Inflammatory macrophage (primary cell): Measurements from ENCODE around the gene SMARCC2.
"Not testable (repeated sequence)": the region's sequence is repeated elsewhere in the genome, so short reads cannot be mapped to it uniquely, and the experiment has no call there.

Experiments used
- DNase-seq, 2 donors: peaks; one replicate each; pipeline ENCODE4 v3.0.0-alpha.2; 2020 to 2022

Gene SMARCC2

DNA sequence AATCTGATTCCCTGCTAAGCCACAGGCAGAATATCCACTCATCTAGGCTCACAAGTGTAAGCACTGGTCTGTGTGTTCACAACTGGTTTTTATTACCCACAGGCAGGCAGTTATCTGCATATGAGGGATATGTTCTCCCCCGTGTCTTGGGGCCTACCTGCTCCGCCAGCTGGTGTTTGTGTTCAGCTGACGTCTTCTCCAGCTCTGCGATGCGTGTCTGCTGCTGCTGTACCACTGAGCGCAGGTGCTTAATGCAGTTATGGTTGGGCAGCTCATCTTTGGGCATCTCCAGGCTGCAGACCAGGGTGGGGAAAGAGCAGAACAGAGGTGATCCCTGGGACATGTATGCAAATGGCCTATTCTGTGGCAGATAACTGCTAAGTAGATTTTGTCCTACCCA is 18.7 kb upstream of the SMARCC2 start:
- DNase-seq, result no peak

DNA sequence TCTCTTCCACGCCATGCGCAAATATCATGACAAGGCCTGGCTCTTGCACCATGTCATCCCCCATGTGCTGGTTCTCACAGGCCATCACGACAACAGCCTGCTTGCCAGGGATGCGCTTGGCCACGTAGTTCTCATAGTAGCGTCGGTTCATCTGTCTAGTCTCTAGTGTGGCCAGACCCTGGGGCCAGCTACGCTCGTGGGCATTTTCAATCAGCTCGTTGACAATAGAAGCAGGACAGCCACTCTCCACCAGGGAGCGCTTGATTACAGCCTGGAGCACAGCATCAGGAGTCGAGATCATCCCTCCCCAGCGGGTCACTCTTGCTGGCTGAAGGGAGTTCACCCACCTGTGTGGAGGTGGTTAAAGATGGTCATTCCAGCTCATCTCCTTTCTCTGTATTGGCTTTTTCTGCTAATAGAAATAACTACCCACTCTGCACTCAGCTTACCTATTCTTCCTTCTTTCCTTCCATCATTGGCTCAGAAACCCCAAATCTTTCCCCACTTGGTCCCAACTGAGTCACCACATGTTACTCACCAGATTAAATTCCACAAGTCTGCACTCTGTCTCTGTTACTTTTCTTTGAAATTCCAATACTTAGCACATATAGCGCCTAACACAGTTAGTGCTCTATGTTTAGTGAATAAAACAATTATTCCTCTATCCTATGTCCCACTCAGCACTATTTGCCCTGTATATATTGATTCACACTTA is 17.3 kb upstream of the SMARCC2 start:
- peak; percentile 48 to 55 for DNase-seq

DNA sequence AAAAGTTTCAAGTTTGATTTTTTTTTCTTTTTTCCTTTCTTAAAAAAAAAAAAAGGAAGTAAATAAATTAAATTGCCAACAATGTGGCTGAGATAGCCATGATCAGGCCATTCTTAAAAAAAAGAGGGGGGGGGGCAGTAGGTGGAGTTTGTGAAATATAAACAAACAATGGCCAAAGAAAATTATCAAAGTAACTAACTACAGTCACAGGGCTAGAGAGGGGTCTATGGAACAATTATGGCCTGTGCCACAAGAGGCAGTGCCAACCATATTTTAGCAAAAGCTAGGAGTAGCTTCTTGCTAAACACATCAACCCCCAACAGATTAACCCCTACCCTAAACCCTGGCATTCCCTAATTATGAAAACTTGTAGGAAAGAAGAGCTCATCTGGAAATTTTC is 16.2 kb upstream of the SMARCC2 start:
- DNase-seq, result peak in 1 of 2 donors; percentile 12

DNA sequence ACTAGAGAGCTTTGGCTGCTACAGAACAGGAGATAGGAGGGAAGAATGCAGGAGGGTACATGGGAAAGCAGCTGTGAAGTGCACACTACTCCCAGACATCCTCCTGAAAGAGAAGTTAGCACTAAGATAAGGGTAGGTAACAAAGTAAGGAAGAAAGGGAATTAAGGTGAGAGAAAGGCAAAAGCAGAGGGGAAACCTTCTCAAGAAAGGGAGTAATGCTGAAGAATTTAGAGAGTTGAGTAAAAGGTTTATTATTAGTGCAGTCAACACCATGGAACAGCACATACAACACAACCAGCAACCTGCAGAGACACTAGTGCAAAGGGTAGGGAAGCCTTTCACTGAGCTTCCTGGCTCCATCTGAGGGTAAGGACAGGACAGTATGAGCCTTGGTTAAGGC is 15.0 kb upstream of the SMARCC2 start:
- no peak for DNase-seq

DNA sequence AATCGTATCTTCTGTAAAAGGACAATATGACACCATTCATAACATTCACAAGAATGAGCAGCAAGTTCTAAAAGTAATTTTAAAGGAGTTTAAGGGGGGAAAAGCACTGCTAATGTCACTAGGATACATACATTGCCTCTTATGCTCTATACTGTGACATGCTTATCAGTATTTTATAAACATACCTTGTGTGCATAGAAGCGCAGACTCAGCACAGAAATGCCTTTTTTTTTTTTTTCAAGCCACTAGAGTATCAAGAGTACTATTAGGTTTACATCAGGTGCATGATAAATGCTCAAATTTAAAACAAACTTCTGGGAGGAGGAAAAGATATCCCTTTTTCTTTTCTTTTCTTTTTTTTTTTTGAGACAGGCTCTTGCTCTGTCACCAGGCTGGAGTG is 13.6 kb upstream of the SMARCC2 start:
- DNase-seq, result no peak

DNA sequence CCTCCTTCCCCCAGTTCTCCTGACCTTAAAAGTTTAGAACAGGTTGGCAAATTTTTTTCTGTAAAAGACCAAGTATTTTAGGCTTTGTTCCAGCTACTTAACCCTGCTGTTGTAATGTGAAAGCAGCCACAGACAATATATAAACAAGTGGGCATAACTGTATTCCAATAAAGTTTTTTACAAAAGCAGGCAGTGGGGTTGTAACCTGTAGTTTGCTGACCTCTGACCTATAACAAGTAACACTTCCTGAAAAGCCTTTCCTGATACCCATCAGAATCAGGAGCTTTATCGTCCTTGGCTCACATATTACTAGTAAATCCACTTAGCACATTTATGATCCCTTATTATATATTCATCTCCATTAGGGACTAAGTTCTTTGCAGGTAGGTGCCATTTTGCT is 13.1 kb upstream of the SMARCC2 start:
- no peak for DNase-seq

DNA sequence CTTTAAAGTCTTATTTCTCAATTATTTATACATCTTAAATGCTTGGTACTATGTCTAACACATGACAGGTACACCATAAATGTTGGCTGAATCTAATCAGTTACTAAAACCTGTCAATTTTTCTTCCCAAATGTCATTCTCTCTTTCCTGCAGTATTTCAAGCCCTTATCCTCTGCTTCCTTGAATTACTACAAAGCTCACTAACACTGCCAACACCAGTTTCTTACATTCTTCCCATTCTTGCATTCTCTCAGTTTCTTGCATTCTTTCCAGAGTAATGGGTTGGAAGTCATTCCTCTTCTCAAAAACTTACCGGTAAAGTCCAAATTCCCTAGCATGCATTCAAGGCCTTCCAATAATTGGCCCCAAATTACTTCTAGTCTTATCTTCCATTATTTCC is 9.6 kb upstream of the SMARCC2 start:
- DNase-seq, result no peak

DNA sequence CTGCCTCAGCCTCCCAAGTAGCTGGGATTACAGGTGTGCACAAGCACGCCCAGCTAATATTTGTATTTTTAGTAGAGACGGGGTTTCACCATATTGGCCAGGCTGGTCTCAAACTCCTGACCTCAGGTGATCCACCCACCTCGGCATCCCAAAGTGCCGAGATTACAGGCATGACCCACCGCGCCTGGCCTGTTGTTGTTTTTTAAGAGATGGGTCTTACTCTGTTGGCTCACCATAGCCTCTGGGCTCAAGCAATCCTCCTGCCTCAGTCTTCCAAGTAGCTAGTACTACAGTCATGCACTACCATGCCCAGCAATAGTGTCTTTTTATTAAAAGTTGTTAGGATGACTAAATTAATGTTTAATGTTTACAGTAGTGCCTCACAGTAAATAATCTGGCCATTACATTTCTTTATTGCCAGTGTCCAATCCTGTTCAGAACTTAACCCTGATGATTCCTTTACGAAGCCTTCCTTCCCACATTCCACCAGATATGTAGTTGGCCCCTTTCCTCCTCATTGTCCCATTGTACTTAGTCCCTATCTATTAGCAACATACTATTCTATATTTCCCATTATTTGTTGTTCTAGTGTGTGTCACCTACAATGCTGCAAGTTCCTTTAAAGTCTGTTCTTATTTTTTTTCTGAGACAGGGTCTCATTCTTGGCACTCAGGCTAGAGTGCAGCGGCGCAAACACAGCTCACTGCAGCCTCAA is 8.8 kb upstream of the SMARCC2 start:
- DNase-seq, result no peak

DNA sequence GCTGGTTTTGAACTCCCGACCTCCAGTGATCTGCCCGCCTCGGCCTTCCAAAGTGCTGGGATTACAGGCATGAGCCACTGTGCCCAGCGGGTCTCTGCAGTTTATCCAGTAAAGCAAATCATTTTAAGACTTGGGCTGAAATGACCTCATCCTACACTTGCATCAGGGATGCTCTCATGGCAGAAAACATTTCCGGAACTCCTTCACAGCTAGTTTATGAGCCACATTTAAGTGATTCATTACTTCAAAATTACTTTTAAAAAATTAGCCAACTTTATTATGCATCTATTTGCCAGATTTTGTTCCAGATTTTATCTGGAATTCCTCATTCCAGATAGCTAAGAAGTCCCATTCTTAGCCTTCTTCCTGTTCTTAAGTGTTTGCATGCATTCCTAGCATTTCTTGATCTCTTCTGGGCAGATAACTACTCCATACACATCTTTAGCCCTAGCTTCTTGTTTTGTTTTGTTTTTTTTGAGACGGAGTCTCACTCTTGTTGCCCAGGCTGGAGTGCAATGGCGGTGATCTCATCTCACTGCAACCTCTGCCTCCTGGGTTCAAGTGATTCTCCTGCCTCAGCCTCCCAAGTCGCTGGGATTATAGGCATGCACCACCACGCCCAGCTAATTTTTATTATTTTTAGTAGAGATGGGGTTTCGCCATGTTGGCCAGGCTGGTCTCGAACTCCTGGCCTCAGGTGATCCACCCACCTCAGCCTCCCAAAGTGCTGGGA is 7.7 kb upstream of the SMARCC2 start:
- not testable (repeated sequence) for DNase-seq

DNA sequence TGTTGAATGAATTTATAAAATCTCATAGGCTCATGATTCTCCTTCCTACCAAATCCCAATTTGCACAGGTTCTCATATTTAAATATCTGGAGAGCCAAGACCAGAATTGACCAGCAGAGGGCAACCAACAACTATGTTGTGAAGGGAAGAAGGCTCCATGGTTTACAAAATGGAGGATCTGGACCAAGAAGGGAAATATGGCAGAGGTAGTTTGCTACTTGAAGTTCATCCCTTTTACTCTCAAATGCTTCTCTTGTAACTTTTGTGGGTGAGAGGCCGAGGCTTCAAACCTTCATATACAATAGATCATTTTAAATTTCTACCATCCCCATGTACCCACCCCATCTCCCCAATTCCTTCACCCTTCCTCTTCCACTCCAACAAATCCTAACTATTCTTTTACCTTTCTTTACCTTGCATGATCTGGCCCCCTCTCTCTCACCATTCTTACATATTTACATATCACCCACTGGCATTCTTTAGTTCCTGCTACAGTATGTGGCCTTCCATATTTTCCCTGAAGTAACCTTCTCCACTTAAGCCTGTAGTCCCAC is 3.8 kb upstream of the SMARCC2 start:
- peak; percentile 92 to 95 for DNase-seq

DNA sequence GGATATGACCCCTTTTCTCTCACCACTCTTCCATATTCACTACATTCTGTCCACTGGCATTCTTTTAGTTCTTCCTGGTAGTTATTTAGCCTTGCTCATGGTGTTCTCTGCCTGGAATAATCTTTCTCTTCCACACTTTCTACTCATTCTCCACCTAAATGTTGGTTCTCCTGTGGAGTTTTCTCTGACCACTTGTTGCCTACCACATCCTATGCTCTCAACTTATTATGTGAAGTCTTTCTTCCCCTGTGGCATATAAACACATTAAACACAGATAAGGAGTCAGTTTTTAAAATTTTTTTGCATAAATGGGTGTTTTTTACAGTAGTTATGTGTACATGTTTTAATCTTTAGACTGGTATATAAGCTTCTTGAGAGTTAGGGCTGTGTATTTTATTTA is 3.3 kb upstream of the SMARCC2 start:
- DNase-seq, result no peak

DNA sequence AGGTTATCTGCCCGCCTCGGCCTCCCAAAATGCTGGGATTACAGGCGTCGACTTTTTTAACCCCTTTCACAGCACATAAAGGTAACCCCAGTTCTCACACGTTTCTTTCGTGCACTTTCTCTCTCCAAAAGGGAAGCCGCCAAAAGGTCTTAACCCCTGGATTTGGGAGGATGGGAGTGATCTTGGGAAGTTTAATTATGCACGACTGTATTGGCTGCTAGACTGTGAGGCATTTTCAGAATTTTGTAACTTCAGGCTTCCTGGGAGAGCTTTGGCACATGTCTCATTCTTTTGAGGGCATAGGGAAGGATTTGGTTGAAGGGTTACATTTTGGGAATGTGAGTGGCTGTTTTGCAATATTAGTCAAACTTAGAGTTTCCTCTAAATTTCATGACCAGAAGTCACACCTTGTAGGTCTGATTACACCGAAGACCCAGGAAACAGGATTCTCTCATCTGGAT is 1.4 kb upstream of the SMARCC2 start:
- DNase-seq, result no peak

DNA sequence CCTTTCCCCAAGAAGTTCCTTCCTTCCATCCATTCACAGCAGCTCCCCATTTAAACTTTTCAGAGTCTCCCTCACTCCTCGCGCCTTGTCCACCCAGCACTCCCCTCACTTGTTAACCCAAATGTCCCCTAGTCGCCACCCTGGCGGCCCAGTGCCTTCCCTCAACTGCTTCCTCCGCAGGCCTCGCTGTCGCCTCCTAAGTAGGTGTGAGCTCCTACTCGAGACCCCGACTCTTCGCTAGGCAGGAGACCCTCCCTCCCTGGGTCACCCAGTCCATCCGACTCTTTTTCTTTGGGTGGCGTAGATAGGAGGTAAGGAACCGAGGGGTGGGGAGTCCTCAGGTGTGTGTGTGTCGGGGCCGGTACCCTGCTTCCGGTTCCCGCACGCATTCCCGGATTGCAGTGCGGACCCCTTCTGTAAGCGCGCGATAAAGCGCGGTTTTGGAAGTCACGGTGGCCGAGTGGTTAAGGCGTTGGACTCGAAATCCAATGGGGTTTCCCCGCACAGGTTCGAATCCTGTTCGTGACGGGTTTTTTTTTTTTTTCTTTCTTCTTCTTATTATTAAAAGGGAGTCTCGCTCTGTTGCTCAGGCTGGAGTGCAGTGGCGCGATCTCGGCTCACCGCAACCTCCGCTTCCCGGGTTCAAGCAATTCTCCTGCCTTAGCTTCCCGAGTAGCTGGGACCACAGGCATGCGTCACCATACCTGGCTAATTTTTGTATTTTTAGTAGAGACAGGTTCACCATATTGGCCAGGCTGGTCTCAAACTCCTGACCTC is 823 bp upstream of the SMARCC2 start:
- DNase-seq, result peak; percentile 84 to 85

DNA sequence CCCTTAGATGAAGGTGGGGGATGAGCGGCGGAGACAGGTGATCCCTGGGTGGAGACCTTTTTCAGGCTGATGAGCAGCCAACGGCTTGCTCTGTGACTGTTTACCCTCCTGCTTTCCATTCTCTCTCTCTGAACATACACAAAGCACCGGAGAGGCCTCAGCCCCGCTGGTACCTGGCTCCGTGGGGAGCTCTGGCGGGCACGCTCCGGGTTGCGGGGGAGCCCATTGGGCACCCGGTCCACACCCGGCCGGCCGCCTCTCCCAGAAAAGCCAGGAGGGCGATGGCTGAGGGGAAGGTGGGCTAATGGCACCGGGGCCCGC is 545 bp downstream of the SMARCC2 start:
- DNase-seq, result no peak

DNA sequence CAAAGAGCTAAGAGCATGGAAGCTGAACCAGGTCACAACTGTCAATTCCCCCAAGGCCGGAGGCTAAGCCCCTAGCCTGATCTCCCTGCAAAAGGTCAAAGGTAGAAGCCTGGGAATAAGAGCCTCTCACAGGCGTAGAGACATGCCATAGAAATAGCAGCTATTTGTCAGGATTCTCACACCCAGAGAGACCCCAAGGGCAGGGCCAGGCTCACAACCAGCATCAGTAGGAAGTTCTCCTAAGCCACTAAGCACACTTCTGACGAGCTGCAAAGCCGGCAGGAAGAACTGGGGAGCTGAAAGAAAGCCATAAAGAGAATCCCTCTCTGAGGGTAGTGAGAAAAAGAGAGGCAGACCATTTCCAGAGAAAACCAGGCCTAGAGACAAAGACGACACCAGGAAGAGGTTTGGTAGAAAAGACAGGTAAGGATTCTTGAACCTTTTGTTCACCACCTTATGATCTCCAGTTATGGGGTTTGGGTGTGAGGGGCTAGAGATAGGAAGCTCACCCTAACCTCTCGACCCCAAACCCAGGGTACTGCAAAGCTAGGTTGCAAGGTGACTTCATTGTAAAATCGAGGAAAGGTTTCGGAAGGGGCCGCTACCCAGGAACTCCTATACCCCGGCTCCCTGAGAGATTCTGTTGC is 1.0 kb downstream of the SMARCC2 start:
- DNase-seq, result peak in 1 of 2 donors; percentile 11

DNA sequence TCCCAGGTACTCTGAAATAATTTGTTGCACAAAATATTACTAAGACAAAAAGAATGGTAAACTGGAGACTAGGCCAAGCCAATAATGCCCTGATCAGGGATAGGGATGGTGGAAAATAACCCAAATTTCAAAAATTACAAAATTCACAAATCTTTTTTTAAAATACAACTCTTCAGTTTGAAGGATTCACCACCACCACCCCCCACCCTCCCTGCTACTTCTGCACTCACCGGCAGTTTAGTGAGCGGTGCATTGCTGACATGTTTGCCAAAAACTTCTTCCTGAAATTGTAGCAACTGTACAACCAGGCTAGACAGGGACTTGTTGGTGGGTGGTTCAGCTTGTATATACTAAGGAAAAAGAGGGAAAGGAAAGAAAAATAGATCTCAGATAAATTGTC is 2.3 kb downstream of the SMARCC2 start:
- DNase-seq, result no peak

DNA sequence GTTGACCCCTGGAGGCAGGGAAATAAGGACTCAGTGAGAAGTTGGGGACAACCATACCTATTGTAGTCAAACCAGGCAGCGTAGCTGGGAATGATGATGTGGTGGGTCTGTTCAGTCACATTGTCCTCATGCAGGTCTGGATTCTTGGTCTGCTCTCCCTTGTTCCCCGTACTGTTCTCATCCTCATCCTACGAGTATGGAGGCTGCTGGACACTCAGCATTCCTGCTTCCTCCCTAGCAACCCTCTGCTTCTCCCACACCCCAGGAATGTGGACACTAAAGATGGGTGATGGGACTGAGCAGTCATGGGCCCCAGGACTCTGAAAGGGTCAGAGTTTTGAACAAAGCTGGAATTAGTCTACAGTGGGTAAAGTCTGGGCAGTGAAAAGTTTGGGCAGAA is 10.9 kb downstream of the SMARCC2 start:
- no peak for DNase-seq

DNA sequence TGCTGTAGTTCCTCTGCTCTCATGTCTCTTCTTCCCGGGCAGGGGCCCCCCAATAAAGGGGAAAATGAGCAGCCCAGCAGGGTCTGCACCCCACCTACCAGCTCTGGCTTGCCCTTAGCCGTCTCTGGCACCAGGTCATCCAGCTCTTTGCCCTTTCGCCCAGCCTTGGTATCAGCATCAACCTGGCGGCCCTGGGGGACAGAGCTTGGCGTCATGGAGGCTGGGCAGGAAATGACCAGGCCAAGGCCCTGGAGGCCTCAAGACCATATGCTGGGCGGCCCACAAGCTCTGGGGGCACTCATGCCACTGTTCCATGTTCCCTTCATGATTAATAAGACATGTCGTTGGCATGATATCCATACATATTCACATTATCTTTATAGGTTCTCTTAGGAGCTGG is 16.4 kb downstream of the SMARCC2 start:
- no peak for DNase-seq

DNA sequence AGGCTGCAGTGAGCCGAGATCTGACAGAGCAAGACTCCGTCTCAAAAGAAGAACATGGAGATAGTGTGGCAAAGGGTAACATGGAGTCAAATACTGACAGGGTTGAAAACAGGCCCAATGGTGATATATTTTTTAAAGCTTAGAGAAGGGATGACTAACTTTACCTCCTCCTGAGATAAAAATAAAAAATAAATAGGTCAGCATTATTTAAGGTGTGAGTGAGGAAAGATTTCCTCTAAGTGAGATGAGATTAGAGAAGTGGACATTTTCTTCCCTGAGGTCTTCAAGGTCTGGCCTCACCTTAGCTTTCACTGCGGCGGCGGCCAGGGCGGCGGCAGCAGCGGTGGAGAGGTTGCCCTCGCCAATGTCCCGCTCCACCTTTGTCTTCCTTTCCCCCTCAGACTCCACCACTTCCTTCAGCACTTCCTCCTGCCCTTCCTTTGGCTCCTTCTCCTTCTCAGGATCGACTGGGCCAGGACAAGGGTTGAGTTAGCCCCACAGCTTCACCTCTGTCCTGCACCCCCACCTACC is 20.0 kb downstream of the SMARCC2 start:
- DNase-seq, result no peak

DNA sequence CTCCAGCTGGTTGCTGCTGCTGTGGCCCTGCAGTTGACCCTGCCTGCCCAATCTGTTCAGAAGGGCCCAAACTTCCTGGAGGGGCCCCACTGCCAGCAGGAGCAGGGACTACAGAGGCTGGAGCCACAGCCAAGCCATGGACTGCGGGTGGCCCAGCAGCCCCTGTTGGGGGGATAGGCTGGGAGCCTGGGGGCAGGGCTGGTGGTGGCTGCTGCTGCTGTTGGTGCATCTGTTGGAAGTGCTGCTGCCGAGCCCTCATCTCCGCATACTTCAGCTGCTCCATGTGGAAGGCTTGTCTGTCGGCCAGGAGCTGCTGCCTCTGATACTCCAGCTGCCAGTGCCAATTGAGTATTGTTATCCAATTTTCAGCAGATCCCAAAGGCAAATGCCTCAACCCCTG is 23.9 kb downstream of the SMARCC2 start:
- no peak for DNase-seq

DNA sequence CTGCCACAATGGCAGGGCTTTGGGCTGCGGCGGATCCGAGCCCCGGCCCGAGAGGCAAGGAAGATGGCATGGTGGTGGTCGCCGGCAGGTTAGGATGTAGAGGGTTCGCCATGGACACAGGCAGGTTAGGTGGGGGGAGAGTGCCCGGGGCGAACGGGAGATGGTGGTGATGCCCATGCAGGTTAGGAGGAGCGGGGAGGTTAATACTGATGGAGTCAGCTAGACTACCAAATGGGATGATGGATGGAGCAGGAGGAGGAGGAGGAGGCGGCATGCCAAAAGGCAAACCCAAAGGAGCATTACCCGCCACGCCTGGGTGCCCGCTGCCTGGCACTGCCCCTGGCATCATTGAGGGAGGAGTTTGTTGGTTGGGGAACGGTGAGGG is 24.9 kb downstream of the SMARCC2 start:
- no peak for DNase-seq
